GM12878 (cell line): ENCODE measurements around the gene TTYH3.

Source experiments
- BMI1 ChIP-seq: fragments of 450-650 bp; IDR thresholded peaks from 2 replicates; pipeline ENCODE4 v1.6.1; 2016; ENCODE audit warnings: mild to moderate bottlenecking, moderate library complexity, borderline replicate concordance
- EGR1 ChIP-seq, 2 experiments: IDR thresholded peaks; 1 replicate in 1 of 2; 2 replicates in 1 of 2; pipeline ENCODE4 v1.6.1; 2011 to 2012; ENCODE audit warnings: low read depth in 2 of 2, low read length in 2 of 2, borderline replicate concordance in 1 of 2, mild to moderate bottlenecking in 1 of 2, moderate library complexity in 1 of 2
- EZH2 ChIP-seq: IDR thresholded peaks from 2 replicates; pipeline ENCODE4 v1.6.1; 2012; ENCODE audit warnings: low read depth, mild to moderate bottlenecking, control low read depth, inconsistent platforms, low read length, borderline replicate concordance; ENCODE audit not compliant: control insufficient read depth
- HDAC2 ChIP-seq: fragments of 200-600 bp; sonication (generic); IDR thresholded peaks from 2 replicates; pipeline ENCODE4 v1.6.1; 2017
- TF ChIP-seq, protein P1 (sequence below): fragments of 450-650 bp; IDR thresholded peaks from 2 replicates; pipeline ENCODE4 v1.6.1; 2017; ENCODE audit warnings: mild to moderate bottlenecking

DNA sequence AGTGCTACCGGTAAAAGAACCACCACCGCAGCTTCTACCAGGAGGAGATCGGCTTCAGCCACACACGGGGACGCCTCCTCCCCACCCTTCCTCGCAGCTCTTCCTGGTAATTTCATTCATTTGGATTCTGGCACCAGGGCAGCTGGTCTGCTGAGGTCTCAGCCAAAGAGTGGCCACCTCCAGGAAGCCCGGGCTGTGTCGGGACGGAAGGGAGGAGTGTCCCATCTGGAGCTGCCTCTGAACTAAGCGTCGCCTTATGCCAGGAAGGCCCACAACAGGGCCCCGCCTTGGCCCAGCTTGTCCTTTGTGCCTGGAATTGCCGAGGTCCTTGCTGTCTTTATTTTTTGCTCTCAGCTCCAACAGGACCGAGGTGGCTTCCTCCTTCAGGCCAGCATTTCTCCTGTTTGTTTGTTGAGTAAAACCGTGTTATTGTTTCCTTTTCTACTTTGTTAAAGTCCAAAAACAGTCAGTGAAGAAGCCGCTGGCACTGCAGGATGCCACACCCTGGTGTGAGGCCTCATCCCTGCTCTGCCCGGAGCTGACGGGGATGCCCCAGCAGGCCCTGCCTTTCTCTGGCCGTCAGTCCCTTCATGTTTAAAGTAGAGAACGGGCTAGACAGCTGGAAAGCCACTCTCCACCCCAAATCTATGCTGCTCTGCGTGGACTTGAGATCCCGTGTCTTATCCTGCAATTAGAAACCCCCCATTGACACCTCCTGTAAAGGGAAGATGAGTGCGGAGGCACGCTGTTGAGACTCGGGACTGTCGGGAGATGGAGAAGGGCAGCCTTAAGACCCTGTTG is 24.5 kb upstream of the TTYH3 start:
- TF ChIP-seq, protein P1, sequence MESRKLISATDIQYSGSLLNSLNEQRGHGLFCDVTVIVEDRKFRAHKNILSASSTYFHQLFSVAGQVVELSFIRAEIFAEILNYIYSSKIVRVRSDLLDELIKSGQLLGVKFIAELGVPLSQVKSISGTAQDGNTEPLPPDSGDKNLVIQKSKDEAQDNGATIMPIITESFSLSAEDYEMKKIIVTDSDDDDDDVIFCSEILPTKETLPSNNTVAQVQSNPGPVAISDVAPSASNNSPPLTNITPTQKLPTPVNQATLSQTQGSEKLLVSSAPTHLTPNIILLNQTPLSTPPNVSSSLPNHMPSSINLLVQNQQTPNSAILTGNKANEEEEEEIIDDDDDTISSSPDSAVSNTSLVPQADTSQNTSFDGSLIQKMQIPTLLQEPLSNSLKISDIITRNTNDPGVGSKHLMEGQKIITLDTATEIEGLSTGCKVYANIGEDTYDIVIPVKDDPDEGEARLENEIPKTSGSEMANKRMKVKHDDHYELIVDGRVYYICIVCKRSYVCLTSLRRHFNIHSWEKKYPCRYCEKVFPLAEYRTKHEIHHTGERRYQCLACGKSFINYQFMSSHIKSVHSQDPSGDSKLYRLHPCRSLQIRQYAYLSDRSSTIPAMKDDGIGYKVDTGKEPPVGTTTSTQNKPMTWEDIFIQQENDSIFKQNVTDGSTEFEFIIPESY = no peak
- TF ChIP-seq HDAC2 (no peak), BMI1 (no peak), EZH2 (no peak), EGR1 (IDR thresholded peaks at IDR 0.05; ENCODE audit: borderline replicate concordance in 1 of 2, low read depth in 2 of 2, low read length in 2 of 2) (no peak)
